Body of pancreas (tissue), 4 donors: ENCODE data around the gene GPR42. TPM values are rescaled to one million over a fixed set of nuclear protein-coding genes. Genes with fewer than 3 reads are reported as not detected.

Experiments
- ATAC-seq: fragments of 150-250 bp; one replicate; pipeline ENCODE4 v1.9.1; 2016
- DNase-seq, 4 donors: peaks; one replicate each; pipeline ENCODE4 v3.0.0-alpha.2; 2019
- H3K27ac ChIP-seq, 4 donors: fragments of 200-600 bp; sonication (generic); 1 replicate in 3 of 4; 2 replicates in 1 of 4; pipeline versions ENCODE4 v1.5.1 to v1.6.1; 2016 to 2019; ENCODE audit warnings: mild to moderate bottlenecking in 1 of 4, mixed read lengths in 1 of 4, moderate library complexity in 1 of 4
- H3K27me3 ChIP-seq, 2 donors: fragments of 200-600 bp; sonication (generic); one replicate each; pipeline ENCODE4 v1.6.0; 2016; ENCODE audit warnings: mild to moderate bottlenecking in 1 of 2
- H3K36me3 ChIP-seq, 2 donors: fragments of 200-600 bp; sonication (generic); replicated peaks in 1 of 2; 2 replicates each; pipeline ENCODE4 v1.5.1; 2016; ENCODE audit warnings: low read depth in 2 of 2; ENCODE audit not compliant: insufficient read depth in 1 of 2
- H3K4me1 ChIP-seq: fragments of 200-600 bp; sonication (generic); one replicate; pipeline ENCODE4 v1.6.0; 2016
- H3K4me3 ChIP-seq, 2 donors: fragments of 200-600 bp; sonication (generic); 1 replicate in 1 of 2; 2 replicates in 1 of 2; pipeline ENCODE4 v1.5.1; 2016 to 2019
- H3K9me3 ChIP-seq, 3 donors: fragments of 200-600 bp; sonication (generic); 1 replicate in 2 of 3; 2 replicates in 1 of 3; pipeline ENCODE4 v1.5.1; 2016
- POLR2A ChIP-seq, 3 donors: fragments of 450-650 bp; IDR thresholded peaks; one replicate each; pipeline ENCODE4 v1.6.1; 2016; ENCODE audit warnings: antibody characterized with exemption in 3 of 3, mild to moderate bottlenecking in 2 of 3
- WGBS, 2 donors: methylation state at CpG; one replicate each; pipeline ENCODE4 v1.1.5; 2017; 5-methylcytosine and 5-hydroxymethylcytosine counted together
- intact Hi-C: fragments of 100-400 bp; cut with DNase I; formaldehyde crosslinking; loops from one replicate; pipeline ENCODE4 v1.15.1; 2023
- total RNA-seq, 2 donors: library from RNA; depleted of rRNA; stranded (reverse); fragments of >200 nt; gene quantifications; one replicate each; pipeline ENCODE4 v1.1.0, GENCODE V29; 2016
- TF ChIP-seq, protein P1 (sequence below), 7 experiments: fragments of 450-650 bp in 4 of 7; fragments of 200-600 bp in 3 of 7; sonication (generic) in 3 of 7; IDR thresholded peaks; one replicate each; pipeline ENCODE4 v1.5.1; 2016 to 2019; ENCODE audit warnings: antibody characterized with exemption in 7 of 7

The GPR42 gene
- total RNA-seq, 2 donors from 2014 or later: not detected

DNA sequence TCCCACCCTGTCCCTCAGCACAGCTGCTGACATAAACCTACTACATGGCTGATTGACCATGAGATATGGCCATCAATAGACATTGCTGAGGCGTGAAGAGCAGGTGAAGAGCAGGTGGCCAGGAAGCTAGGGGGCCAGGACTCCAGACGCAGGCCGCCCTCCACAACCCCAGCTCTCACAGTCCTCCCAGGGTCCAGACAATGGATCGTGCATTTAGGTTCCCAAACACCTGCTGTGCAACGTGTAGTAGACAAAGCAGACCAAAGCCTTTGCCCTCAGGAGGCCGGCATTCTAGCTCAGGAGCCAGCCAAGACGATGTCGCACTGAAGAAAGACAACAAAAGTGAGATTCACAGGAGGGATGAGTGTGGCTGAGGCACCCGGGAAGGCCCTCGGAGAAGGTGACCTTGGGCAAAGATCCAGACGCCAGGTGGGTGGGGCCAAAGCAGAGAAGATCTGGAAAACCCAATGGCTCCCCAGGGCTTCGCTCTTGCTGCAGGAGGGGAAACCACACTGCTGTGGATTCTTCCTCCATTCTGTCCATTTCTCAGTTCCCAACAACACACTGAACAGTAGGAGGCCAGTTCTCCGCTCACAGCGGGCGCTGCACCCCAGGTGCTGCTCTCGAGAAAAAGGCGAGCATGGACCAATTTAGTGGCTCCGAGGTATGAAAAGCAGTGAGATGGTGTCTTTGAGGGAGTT lies 21.8 kb upstream of the GPR42 start:
- no peaks in the 10 kb centered on the region for H3K9me3 ChIP-seq
- DNase-seq (peak in 1 of 4 donors; percentile 12), ATAC-seq (no peak)
- H3K27ac ChIP-seq: no peak overlapping the region
- WGBS, 2 donors: 74 to 77% methylated on average over 16 to 18 of the region's 18 CpGs
- TF ChIP-seq POLR2A (IDR thresholded peaks at IDR 0.05): no peak
- TF ChIP-seq, protein P1, sequence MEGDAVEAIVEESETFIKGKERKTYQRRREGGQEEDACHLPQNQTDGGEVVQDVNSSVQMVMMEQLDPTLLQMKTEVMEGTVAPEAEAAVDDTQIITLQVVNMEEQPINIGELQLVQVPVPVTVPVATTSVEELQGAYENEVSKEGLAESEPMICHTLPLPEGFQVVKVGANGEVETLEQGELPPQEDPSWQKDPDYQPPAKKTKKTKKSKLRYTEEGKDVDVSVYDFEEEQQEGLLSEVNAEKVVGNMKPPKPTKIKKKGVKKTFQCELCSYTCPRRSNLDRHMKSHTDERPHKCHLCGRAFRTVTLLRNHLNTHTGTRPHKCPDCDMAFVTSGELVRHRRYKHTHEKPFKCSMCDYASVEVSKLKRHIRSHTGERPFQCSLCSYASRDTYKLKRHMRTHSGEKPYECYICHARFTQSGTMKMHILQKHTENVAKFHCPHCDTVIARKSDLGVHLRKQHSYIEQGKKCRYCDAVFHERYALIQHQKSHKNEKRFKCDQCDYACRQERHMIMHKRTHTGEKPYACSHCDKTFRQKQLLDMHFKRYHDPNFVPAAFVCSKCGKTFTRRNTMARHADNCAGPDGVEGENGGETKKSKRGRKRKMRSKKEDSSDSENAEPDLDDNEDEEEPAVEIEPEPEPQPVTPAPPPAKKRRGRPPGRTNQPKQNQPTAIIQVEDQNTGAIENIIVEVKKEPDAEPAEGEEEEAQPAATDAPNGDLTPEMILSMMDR (IDR thresholded peaks at IDR 0.05): no peak
- no peaks in the 10 kb centered on the region for H3K4me1 ChIP-seq
- no peak overlapping the region for H3K4me3 ChIP-seq
- H3K27me3 ChIP-seq: peaks cover 0 to 6% of the 10 kb centered on the region in 2 donors
- intact Hi-C loops: loop anchor here (5.0 to 10.0 kb wide), 2 partner anchors 123 to 146 kb away; partner anchors contain the start of gene KRTDAP
- no peaks in the 10 kb centered on the region for H3K36me3 ChIP-seq

DNA sequence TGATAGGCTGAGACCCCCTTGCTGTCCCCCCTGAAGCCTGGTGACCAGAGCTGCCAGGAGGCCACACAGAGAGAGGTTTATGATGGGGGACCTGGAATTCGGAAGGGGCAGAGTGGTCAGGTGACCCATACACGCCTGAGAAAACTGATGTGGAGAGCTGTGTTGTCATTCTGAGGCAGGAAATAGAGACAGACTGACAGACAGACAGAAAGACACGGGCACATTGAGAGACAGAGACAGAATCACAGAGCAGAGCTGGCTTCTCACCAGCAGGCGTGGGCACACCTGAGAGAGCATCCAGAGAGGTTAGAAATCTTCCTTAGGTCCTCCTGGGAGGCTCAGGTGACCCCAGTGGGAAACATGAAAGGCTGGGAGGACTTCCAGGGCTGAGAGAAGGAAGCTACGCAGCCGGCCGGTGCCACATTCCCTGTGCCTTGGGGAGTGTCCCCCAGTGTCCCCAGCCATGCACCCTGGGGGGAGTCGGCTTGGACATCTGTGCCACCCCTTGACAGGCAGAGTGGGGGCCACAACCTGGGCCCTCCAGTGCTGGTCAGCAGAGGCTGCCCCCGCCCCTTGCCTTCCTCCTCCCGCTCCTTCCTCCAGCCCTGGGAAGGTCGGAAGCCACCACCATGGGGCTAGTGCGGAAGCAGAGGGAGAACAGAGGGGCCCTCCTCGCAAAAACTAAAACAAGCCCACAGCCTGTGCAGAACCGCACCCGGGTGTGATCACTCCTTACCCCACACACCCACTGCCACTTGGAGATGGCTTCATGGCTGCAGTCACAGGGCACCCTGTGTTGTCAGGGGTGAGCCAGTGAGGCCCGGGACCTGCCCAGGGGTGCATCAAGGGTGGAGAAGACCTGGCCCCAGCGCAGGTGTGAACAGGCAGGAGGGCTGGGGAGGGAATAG lies 21.0 kb upstream of the GPR42 start:
- intact Hi-C loops: loop anchor here (5.0 to 10.0 kb wide), 2 partner anchors 122 to 145 kb away; partner anchors contain the start of gene KRTDAP
- peak in 1 of 4 donors; percentile 8 for DNase-seq
- ATAC-seq: no peak
- Histone ChIP-seq H3K27me3 (peaks cover 0 to 6% of the 10 kb centered on the region in 2 donors), H3K9me3 (no peaks in the 10 kb centered on the region), H3K27ac (no peak overlapping the region), H3K4me1 (no peaks in the 10 kb centered on the region), H3K36me3 (no peaks in the 10 kb centered on the region), H3K4me3 (no peak overlapping the region)
- WGBS, 2 donors: 75 to 78% methylated on average over 11 to 17 of the region's 17 CpGs
- TF ChIP-seq POLR2A (IDR thresholded peaks at IDR 0.05): no peak
- TF ChIP-seq, protein P1 (IDR thresholded peaks at IDR 0.05): no peak

DNA sequence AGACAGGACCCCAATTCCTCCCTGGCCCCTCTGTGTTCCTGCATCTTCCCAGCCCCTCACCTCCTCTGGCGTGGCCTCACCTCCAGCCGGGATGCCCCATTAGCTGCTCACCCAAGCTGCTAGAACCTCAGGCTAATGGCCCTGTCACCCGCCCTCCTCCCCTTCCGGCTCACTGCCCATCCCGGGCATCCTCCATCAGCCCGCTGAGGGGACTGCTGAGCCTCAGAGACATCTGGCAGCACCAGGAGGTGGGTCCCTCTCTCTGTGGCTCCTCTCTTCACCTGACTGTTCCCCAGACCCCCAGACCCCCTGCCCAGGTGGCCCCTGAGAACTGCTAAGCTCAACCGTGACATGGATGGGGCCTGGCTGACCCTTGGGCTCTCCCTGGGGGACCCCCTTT lies 20.3 kb upstream of the GPR42 start:
- intact Hi-C loops: no loop called here
- peak in 1 of 3 donors; percentile 35 for TF ChIP-seq POLR2A (IDR thresholded peaks at IDR 0.05)
- TF ChIP-seq, protein P1 (IDR thresholded peaks at IDR 0.05): no peak
- peak in 3 of 4 donors; percentile 34 to 47 (median 44) for DNase-seq

GRCh38 chr19:35351411-35352176 lies 19.3 kb upstream of the GPR42 start:
- ATAC-seq: no peak
- H3K27ac ChIP-seq: peak overlapping the region in 1 of 4 donors; percentile 25
- no peaks in the 10 kb centered on the region for H3K4me1 ChIP-seq
- TF ChIP-seq, protein P1 (IDR thresholded peaks at IDR 0.05): no peak
- no peak for TF ChIP-seq POLR2A (IDR thresholded peaks at IDR 0.05)
- peak in 1 of 4 donors; percentile 7 for DNase-seq
- WGBS, 2 donors: 87 to 91% methylated on average over 24 to 38 of the region's 47 CpGs
- no peak overlapping the region for H3K4me3 ChIP-seq
- H3K36me3 ChIP-seq: no peaks in the 10 kb centered on the region
- no peaks in the 10 kb centered on the region for H3K27me3 ChIP-seq
- intact Hi-C loops: no loop called here
- no peaks in the 10 kb centered on the region for H3K9me3 ChIP-seq

More for the DNA sequence above, 20.3 kb upstream of the GPR42 start:
- no peaks in the 10 kb centered on the region for H3K4me1 ChIP-seq
- no peak for ATAC-seq
- H3K9me3 ChIP-seq: no peaks in the 10 kb centered on the region
- 80 to 87% methylated on average over 4 to 7 of the region's 7 CpGs for WGBS, 2 donors
- H3K27ac ChIP-seq: no peak overlapping the region
- peaks cover 0 to 6% of the 10 kb centered on the region in 2 donors for H3K27me3 ChIP-seq
- H3K4me3 ChIP-seq: no peak overlapping the region
- no peaks in the 10 kb centered on the region for H3K36me3 ChIP-seq
